GM18499 (cell line): Measurements from ENCODE around the gene SON.
"Not testable (repeated sequence)": the region's sequence is repeated elsewhere in the genome, so short reads cannot be mapped to it uniquely, and the experiment has no call there.

Experiments
- ATAC-seq: cut with Tn5 transposase; IDR thresholded peaks from one replicate; pipeline ENCODE4 v1.9.1; 2021; ENCODE audit warnings: moderate number of reproducible peaks; ENCODE audit not compliant: insufficient read depth, unreplicated experiment

SON gene

GRCh38 chr21:33566514-33566913 is 23.7 kb downstream of the SON start:
- no peak for ATAC-seq

DNA sequence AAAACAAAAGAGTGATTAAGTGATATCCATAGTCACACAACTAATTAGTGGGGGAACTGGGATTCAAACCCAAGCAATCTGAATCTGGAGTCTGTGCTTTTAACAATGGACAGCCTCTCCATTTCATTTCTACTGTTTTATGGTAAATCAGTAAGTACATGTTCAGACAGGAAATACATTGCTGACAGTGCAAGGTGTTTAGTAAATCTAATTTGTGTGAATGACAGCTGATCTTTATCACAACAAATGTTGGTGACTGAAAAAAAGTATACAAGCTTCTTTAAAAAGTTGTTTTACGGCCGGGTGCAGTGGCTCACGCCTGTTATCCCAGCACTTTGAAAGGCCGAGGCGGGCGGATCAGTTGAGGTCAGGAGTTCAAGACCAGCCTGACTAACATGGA is 25.1 kb downstream of the SON start:
- no peak for ATAC-seq

- no peak for ATAC-seq
Measured at GRCh38 chr21:33568448-33568847, 25.6 kb downstream of the SON start.

DNA sequence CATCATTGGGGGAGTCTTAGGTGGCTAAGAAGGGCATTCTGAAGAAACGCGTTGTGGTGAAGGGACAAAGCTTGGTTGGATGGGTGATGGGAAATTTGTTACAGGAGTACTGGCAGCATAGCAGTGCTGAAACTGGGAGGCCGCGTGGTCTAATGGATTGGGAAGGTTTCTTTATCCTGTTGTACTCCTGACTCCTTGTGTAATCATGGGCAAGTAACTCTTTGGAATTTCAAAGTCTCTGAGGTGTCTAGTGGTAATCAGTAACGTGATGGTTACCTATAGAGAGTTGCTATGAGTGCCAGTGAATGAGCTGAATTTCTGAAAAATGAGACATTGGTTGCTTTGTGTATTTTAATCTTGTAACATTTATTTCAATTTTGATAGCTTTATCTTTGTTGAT is 27.2 kb downstream of the SON start:
- no peak for ATAC-seq

GRCh38 chr21:33572350-33572749 is 29.5 kb downstream of the SON start:
- no peak for ATAC-seq

DNA sequence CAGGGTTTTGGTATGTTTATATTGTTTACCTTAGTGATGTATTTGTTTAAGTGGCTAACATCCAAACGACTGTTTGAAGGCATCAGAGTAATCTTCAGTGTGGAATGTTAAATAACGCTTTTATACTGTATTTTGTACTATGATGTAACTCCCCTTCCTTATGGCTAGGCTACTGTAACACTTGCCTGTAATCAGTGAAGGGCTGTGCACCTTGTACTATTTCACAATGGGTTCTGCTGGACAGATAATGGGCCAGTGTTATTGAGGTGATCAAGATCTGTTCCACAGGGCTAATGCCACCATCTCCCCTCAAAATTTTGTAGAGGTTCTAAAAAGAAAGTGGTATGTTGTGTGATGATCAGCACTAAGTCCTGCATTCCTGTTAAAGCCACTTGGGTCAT is 33.9 kb downstream of the SON start:
- not testable (repeated sequence) for ATAC-seq

GRCh38 chr21:33578214-33578613 is 35.4 kb downstream of the SON start:
- no peak for ATAC-seq

GRCh38 chr21:33578959-33579542 is 36.2 kb downstream of the SON start:
- ATAC-seq, result no peak

GRCh38 chr21:33584455-33584854 is 41.6 kb downstream of the SON start:
- ATAC-seq, result no peak

DNA sequence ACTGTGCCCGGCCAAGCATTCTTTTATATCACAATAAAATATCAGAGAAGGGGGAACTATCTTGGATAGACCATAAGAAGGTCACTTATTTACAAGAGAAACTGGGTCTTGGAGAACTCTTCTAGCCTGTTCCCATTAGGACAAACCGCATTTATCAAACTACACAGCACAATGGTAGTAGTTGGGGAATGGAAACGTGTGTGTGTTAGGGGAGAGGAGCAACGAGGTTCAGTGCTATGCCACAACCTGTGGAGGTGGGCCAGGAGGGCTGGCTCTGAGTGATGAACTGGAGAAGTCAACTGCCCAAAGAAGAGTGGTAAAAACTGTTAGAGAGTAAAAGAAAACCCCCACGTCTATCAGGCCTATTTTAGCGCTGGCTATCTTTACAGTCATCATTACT is 44.1 kb downstream of the SON start:
- ATAC-seq, result no peak

DNA sequence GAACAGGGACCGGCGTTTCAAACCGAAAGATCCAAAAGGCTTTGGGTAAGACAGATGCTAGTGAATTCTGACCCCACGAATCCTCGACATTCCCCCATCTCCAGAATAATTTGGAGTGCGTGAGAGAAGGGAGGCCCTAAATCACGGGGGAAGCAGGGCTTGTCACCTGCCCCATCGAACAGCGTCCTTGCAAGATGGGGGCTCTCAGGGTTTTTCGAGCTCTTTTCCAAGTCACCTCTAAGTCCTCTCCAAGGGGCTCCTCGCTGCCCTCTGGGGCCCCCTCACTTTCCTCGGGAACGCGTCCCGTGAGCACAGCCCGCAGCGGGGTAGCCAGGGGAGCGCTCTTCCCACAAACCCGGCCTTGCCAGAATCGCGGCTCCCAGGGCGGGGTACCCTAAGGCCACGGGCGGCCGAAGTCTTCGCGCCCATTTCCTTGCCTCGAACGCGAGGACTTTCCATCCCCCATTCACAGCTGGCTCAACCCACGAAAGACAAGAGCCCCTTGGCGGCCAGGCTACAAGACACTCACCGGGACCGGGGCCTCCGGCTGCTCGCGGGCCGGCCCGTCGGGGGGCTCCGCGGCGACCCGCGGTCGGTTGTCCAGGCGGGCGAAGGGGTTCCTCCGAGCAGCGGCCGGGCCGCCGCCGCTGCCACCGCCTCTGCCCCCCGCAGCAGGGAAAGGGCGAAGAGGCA is 45.1 kb downstream of the SON start:
- peak; percentile 29 for ATAC-seq

DNA sequence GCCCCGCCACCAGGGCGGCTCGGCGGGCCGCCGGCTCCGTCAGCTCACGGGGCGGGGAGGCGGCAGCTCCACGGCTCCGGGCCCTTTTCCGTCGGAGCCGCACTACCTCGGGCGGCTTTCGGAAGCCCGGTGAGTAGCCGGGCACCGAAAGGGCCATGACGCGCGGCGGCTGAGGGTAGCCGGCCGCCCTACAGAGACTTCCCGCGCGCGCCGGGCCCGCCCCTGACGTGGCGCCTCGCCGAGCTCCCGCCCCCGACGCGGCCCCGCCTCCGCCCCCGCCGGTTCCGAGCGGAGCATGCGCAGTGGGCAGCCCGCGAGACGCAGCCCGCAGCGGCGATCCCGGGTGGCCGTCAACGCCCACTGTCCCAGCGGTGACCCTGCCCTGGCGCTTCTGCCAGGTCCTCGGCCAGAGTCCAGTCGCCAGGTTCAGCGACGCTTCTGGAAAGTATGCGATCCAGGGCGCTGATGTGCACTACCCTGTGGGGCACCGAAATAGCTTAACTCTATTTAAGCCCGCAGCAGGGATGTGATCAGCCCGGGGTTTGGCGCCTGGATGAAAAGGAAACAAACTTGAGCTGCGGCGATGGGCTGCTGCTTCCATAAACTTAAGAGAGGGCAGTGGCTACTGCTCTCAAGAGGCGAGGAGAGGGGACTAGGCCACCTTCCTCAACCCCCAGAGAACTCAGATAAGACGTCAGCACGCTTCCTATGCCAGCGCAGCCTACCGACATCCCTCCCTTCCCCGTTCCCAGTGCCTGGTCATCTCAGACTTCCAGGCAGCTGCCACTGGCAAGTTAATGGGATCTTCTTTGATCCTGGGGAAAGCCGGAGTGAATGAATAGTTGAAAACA is 45.9 kb downstream of the SON start, which contains the start of gene DONSON:
DONSON (minus strand) TSS at position 200 of the 851 bp plus-strand sequence; CDS start at position 157, 43 bp downstream.
- peak; percentile 48 for ATAC-seq

DNA sequence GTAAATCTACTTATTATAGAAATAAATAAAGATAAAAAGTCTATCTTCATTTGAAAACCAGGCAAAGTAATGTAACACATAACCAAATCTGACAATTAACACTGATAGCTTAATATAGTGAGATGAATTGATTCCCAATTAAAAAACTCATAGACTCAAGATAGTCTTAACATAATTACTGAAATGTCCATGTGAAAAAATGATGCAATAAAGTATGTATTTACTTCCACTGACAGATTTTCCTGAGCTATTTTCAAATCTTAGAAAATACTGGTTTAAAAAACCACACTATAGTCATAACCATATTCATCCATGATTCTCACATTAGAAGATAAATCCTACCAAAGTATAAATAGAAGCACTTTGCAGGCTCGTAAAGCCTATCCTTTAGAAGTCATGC is 55.2 kb downstream of the SON start:
- no peak for ATAC-seq

DNA sequence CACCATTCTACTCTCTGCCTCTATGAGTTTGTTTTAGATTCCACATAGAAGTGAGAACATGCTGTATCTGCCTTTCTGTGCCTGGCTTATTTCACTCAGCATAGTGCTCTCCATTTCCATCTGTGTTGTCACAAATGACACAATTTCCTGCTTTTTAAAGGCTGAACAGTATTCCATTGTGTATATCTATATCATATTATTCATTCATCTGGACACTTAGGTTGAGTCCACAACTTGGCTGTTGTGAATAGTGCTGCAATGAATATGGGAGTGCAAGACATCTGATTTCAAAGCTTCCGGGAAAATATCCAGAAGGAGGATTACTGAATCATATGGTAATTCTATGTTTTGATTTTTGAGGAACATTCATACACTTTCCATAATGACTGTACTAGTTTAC is 65.7 kb downstream of the SON start:
- no peak for ATAC-seq

DNA sequence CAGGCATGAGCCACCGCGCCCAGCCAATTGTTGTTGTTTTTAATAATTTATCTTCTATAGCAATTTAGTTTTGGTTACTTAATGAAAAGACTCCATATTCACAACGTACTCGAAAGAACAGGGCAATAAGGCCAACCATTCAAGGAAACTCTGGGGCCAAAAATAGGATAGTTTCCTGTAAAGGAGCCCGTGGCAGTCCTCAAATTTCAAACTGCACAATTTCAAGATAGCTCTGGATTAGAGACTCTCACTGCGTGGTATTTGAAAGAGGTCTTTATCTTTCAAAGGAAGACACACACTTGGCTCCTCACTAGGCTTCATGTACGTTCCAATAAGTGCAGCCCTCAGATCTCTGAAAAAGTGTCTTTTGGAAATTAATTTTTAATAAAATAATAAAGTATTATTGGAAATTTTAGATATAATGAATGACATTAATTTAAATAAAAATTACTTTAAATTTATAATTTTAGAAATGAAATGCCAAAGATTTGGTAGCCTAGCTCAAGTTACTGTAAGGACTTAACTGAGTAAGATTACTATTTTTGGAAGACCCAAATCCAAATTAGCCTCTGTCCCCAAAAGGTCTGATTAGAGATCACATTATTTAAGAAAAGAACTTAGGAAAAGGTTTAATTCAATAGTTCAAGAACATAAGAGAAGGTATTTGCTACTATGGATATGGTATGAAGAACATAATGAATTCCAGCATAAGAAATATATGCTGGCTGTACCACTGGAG is 68.3 kb downstream of the SON start:
- no peak for ATAC-seq

GRCh38 chr21:33617565-33617964 is 74.7 kb downstream of the SON start:
- not testable (repeated sequence) for ATAC-seq

DNA sequence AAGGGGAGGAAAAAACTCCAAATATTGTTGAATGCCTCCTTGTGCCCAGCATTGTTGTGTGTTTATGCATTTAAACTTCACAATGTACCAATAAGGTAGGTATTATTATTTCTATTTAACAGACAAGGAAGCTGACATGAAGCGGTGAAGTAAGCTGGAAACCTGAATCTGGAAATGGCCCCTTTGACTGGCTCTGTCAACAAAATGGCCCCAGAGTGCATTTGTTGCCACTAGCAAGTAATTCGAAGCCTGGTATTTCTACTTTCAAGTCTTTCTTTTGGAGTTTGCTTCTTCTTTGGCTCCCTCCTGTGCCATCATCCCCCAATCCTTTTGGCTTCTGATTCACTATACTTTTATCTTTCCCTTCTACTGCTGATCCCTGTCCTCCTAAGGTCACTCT is 75.6 kb downstream of the SON start:
- no peak for ATAC-seq

GRCh38 chr21:33619726-33620125 is 76.9 kb downstream of the SON start:
- no peak for ATAC-seq

GRCh38 chr21:33622253-33622652 is 79.4 kb downstream of the SON start:
- no peak for ATAC-seq

GRCh38 chr21:33626151-33626550 is 83.3 kb downstream of the SON start:
- not testable (repeated sequence) for ATAC-seq
